Measurements from ENCODE around the gene NR3C2. TPM values are rescaled to one million over a fixed set of nuclear protein-coding genes. Genes with fewer than 3 reads are reported as not detected.

Gene NR3C2
- total and polyA plus RNA-seq, 10 of the 15 experiments (the other 5 are each of a cell fraction or from before 2014, with no cell fraction given) = 0.05 to 0.11 (median 0.08) TPM; not detected in 4

- TF ChIP-seq, protein P1, sequence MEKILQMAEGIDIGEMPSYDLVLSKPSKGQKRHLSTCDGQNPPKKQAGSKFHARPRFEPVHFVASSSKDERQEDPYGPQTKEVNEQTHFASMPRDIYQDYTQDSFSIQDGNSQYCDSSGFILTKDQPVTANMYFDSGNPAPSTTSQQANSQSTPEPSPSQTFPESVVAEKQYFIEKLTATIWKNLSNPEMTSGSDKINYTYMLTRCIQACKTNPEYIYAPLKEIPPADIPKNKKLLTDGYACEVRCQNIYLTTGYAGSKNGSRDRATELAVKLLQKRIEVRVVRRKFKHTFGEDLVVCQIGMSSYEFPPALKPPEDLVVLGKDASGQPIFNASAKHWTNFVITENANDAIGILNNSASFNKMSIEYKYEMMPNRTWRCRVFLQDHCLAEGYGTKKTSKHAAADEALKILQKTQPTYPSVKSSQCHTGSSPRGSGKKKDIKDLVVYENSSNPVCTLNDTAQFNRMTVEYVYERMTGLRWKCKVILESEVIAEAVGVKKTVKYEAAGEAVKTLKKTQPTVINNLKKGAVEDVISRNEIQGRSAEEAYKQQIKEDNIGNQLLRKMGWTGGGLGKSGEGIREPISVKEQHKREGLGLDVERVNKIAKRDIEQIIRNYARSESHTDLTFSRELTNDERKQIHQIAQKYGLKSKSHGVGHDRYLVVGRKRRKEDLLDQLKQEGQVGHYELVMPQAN (conservative IDR thresholded peaks at IDR 0.05) = no peak
- no peak for TF ChIP-seq KAT2A (conservative IDR thresholded peaks at IDR 0.05; ENCODE audit: control insufficient read depth, low read depth, low read length)
- TF ChIP-seq IRF4 (IDR thresholded peaks at IDR 0.05; ENCODE audit: low read depth, low read length) = no peak
- no peak for TF ChIP-seq ZNF207 (IDR thresholded peaks at IDR 0.05; ENCODE audit: borderline replicate concordance)
- no peak for TF ChIP-seq SUPT20H (IDR thresholded peaks at IDR 0.05; ENCODE audit: borderline replicate concordance, control insufficient read depth, low read depth, low read length)
- no peak for TF ChIP-seq ZNF217 (IDR thresholded peaks at IDR 0.05)
- TF ChIP-seq STAT1 (conservative IDR thresholded peaks at IDR 0.05) = no peak
- TF ChIP-seq BHLHE40 (IDR thresholded peaks at IDR 0.05; ENCODE audit: borderline replicate concordance in 1 of 2, low read depth in 2 of 2, low read length in 1 of 2) = no peak
- TF ChIP-seq RAD51 (IDR thresholded peaks at IDR 0.05) = no peak
- TF ChIP-seq, protein P2, sequence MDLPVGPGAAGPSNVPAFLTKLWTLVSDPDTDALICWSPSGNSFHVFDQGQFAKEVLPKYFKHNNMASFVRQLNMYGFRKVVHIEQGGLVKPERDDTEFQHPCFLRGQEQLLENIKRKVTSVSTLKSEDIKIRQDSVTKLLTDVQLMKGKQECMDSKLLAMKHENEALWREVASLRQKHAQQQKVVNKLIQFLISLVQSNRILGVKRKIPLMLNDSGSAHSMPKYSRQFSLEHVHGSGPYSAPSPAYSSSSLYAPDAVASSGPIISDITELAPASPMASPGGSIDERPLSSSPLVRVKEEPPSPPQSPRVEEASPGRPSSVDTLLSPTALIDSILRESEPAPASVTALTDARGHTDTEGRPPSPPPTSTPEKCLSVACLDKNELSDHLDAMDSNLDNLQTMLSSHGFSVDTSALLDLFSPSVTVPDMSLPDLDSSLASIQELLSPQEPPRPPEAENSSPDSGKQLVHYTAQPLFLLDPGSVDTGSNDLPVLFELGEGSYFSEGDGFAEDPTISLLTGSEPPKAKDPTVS (IDR thresholded peaks at IDR 0.05; ENCODE audit: low read depth, low read length) = no peak
These were observed 346.8 kb downstream of the NR3C2 start (continued) for GRCh38 chr4:148095346-148095923.
